ENCODE measurements around the gene TCF19.
"Not testable (repeated sequence)": the region's sequence is repeated elsewhere in the genome, so short reads cannot be mapped to it uniquely, and the experiment has no call there.

Gene TCF19

DNA sequence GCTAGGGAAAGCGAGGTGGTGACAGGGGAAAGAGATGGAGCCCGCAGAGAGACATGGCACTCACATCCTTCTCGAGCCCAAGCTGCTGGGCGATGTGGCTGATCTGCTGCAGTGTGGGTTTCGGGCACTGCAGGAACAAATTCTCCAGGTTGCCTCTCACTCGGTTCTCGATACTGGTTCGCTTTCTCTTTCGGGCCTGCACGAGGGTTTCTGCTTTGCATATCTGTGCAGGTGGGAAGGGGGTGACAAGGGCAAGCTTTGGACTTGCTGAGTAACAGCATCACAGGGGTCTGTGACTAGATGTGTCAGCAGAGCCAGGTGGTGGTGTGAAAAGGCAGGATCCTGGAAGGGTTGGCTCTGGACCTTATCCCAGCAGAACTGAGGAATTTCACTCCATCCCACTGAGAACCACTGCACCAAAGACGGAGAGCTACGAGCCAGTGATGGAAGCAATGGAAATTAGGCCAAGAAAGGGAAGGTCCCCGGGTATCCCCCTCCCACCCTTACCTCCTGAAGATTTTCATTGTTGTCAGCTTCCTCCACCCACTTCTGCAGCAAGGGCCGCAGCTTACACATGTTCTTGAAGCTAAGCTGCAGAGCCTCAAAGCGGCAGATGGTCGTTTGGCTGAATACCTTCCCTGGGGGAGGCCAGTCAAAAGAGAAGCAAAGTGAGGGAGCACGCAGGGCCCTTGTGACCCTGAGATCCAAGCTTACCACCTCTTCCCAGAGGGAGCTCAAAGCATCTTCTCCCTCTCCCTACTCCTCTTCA lies 6.9 kb downstream of the TCF19 start:
- peak overlapping the region; percentile 84 for H3K27ac Mint-ChIP-seq
- H3K4me3 Mint-ChIP-seq: peak overlapping the region; percentile 57
- ATAC-seq: peak; percentile 91
- H3K4me1 Mint-ChIP-seq: peaks cover 47% of the 10 kb centered on the region
- peaks cover 16% of the 10 kb centered on the region for H3K36me3 Mint-ChIP-seq
- H3K27me3 Mint-ChIP-seq, H3K9me3 Mint-ChIP-seq: not testable (repeated sequence)

DNA sequence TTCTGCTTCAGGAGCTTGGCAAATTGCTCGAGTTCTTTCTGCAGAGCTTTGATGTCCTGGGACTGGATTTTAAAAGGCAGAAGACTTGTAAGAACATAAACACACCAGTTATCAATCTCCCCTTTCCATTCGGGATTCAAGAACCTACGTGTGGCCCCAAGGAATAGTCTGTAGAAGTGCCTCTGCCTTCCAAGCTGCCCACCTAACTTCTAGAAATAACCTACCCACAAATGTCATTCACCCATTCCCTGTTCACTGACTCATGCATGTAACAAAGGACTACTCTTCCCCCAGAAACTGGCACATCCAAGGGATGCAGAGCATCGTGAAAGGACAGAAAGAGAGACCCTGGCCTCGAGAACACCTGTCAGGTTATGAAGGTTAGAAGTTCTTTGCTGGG lies 7.6 kb downstream of the TCF19 start:
- ATAC-seq: no peak
- peaks cover 47% of the 10 kb centered on the region for H3K4me1 Mint-ChIP-seq

DNA sequence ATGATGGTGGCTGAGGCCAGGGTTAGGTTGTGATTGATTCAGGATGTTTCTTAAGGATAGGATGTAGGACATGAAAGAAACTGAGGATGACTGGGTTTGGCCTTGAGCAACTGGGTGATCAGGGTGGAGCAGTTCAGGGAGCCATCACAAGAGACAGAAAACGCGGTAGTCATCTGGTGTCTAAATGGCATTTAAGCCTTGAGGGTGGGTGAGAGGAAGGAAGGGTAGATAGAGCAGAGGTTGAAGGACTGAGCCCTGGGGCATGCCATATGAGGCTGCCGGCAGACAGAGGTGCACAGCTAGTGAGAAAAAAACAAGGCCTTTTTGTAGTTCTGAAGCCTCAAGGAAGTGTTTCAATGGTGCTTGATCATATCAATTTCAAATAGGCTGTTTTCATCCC lies 10.2 kb downstream of the TCF19 start:
- Mint-ChIP-seq H3K9me3 (no peaks in the 10 kb centered on the region), H3K4me3 (no peak overlapping the region), H3K36me3 (no peaks in the 10 kb centered on the region), H3K27ac (no peak overlapping the region), H3K27me3 (no peaks in the 10 kb centered on the region), H3K4me1 (peaks cover 24% of the 10 kb centered on the region)
- ATAC-seq: no peak

More for the DNA sequence above, 7.6 kb downstream of the TCF19 start:
- Mint-ChIP-seq H3K36me3 (peaks cover 16% of the 10 kb centered on the region), H3K27ac (no peak overlapping the region), H3K4me3 (no peak overlapping the region), H3K27me3 (no peaks in the 10 kb centered on the region), H3K9me3 (no peaks in the 10 kb centered on the region)

DNA sequence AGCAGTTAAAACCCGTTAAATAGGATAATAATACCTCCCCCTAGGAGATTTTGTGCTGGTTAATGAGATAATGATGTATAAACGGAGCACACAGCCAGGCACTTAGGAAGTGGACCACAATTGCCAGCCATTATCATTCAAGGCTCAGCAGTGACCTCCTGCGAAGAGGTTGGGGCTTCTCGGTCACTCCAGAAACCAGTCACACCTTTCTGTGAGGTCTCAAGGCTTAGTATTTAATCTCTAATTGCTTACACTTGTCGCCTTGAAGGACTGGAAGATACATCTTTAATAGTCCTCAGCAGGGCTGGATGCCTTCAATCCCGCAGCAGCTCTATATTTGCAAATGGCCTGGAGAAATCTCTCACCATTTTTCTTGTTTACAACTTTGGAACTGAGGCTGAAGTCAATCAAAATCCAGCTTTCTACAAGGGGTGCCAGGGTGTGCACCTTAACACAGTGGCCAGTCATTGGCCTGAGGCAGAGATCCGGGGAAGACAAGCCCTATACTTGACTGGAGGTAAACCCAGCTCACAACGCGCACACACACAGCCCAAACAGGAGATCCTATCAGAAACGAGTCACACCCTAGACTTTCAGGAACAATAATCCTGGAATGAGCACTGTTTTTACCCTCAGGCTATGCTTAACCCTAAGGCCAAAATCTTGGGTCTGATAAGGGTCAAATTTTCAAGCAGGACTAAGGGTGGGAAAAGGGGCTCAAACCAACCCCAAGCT lies 10.9 kb downstream of the TCF19 start:
- Mint-ChIP-seq H3K27ac (no peak overlapping the region), H3K36me3 (no peaks in the 10 kb centered on the region), H3K27me3 (no peaks in the 10 kb centered on the region), H3K9me3 (no peaks in the 10 kb centered on the region), H3K4me3 (no peak overlapping the region), H3K4me1 (peaks cover 18% of the 10 kb centered on the region)
- no peak for ATAC-seq

DNA sequence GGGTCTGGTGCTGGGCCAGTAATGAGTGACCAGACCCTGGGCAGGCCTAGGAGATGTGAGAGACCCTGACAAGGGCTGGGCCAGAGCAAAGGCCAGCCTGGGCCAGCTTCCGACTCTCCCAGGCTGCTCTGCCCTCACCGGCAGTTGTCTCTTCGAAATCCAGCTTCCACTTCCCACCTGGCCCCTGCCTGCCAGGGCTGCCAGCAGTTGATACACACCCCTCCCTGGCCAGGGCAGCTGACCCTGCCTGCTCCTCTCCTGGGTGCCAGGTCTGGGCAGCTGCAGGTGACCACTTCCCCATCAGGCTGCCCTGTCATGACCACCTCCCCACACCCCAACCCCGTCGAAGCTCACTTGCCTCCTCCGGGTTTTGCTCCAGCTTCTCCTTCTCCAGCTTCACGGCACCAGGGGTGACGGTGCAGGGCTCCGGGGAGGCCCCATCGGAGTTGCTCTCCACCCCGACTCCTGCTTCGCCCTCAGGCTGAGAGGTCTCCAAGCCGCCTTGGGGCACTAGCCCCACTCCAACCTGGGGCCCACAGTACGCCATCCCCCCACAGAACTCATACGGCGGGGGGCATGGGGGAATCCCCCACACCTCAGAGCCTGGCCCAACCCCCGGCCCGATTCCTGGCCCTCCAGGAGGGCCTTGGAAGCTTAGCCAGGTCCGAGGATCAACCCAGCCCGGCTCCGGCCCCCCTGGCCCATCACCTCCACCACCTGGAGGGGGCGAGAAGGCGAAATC lies 11.6 kb downstream of the TCF19 start:
- not testable (repeated sequence) for H3K4me3 Mint-ChIP-seq, H3K27ac Mint-ChIP-seq, H3K9me3 Mint-ChIP-seq, H3K27me3 Mint-ChIP-seq, ATAC-seq, H3K36me3 Mint-ChIP-seq
- H3K4me1 Mint-ChIP-seq: peaks cover 11% of the 10 kb centered on the region

DNA sequence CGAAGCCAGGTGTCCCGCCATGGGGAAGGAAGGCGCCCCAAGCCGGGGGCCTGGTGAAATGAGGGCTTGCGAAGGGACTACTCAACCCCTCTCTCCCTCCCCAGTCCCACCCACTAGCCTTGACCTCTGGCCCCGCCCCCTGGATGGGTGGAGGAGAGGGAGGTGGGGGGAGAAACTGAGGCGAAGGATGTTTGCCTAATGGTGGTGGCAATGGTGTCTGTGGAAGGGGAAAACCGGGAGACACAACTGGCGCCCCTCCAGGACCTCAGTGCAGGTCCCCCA lies 12.2 kb downstream of the TCF19 start, which contains the start of gene POU5F1:
Gene POU5F1 (minus strand): TSS at position 83 of the 282 bp plus-strand sequence. CDS start 62 bp downstream, at position 21.
- H3K27me3 Mint-ChIP-seq: no peaks in the 10 kb centered on the region
- H3K4me1 Mint-ChIP-seq: peaks cover 6% of the 10 kb centered on the region
- H3K9me3 Mint-ChIP-seq: no peaks in the 10 kb centered on the region
- no peak within 1 kb of the TSS for H3K4me3 Mint-ChIP-seq
- no peak for ATAC-seq
- H3K36me3 Mint-ChIP-seq: no peaks in the 10 kb centered on the region
- H3K27ac Mint-ChIP-seq: no peak within 1 kb of the TSS

DNA sequence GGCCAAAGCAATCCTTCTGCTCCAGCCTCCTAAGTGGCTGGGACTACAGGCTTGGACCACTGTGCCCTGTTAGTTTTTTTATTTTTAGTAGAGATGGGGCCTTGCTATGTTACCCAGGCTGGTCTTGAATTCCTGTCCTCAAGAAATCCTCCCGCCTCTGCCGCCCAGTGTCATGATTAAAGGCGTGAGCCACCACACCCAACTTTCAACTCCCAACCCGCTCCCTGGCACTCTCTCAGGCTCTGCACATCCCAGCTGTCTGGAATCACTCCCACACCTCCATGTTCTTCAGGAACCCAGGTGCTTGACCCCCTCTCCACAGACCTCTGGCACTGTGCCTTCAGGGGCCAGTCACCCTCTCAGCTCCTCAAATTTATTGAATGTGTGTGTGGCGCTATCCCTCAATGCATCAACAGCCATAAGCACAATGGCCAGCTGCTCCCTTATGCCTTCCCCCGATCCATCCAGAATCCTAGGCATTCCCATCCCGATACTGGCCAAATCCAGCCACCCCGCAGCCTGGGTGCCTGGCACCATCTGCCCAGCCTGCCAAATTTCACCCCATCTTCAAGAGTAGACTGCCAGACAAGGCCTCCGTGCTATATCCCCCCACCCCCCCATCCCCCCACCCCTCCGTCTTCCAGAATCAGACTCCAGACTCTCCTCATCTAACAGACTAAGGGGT lies 12.7 kb downstream of the TCF19 start:
- H3K4me3 Mint-ChIP-seq: no peak overlapping the region
- H3K36me3 Mint-ChIP-seq: no peaks in the 10 kb centered on the region
- H3K27me3 Mint-ChIP-seq: no peaks in the 10 kb centered on the region
- H3K4me1 Mint-ChIP-seq: peaks cover under 1% of the 10 kb centered on the region
- H3K27ac Mint-ChIP-seq: no peak overlapping the region
- no peaks in the 10 kb centered on the region for H3K9me3 Mint-ChIP-seq
- ATAC-seq: no peak

DNA sequence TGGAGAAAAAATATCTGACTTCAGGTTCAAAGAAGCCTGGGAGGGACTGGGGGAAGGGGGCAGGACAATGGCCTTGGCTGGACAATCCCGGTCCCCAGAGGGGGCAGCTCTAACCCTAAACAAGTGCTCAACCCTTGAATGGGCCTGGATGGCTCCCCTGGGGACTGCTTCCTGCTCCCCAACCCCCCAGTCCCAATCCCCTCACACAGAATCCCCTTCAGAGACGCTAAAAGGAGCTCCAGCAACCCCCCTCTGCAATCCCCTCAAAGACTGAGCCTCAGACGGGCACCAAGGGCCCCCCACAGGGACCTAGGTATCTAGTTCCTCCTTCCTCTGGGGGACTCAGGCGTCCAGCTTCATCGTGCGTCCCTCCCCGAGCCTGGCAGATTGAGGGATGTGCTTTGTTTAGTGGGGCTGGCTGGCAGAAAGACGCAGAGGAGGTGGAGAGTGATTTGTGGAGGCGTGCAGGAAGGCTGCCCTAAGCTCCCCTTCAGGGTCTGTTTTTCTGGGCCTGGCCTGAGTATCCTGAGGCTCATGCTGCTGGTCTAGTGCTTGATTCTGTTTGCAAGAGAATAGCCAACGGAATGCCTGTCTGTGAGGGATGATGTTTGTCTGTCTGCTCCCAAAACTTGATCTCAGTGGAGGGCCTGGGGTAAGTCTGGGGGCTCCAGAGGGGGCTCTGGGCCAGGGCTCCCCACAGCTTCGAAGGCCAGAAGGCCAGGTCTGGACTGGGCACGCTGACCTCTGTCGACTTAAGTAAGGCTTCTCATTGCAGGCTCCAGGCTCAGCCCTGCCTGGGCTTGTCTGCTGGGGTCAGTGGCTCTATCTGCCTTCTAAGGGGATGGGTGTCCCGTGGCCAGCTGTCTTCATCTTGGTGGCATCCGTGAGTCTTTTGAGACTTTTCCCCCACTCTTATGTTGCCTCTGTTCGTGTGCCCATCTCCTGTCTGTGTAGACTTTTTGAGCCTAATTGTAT lies 13.8 kb downstream of the TCF19 start:
- Mint-ChIP-seq H3K36me3 (no peaks in the 10 kb centered on the region), H3K27me3 (no peaks in the 10 kb centered on the region), H3K27ac (no peak overlapping the region), H3K4me1 (no peaks in the 10 kb centered on the region), H3K9me3 (no peaks in the 10 kb centered on the region), H3K4me3 (no peak overlapping the region)
- ATAC-seq: no peak

DNA sequence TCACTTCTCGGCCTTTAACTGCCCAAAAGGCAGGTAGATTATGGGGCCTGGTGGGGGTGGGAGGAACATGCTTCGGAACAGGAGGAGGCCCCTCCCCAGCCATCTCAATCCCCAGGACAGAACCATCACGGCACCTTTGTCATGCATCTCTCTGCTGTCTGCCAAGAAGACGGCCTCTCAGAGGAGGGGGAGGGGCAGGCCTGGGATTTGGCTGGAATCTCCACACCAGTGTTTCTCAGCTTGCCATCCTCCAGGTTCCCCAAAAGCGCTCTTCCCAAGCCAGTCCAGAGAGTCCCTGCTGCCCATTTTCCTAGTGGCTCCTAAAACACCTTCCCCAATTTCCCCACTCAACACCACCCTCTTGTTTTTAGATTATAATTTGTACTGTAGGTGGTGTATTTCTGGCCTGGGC lies 14.6 kb downstream of the TCF19 start:
- no peaks in the 10 kb centered on the region for H3K27me3 Mint-ChIP-seq
- no peak overlapping the region for H3K4me3 Mint-ChIP-seq
- no peaks in the 10 kb centered on the region for H3K9me3 Mint-ChIP-seq
- H3K27ac Mint-ChIP-seq: no peak overlapping the region
- peaks cover under 1% of the 10 kb centered on the region for H3K4me1 Mint-ChIP-seq
- ATAC-seq: no peak
- no peaks in the 10 kb centered on the region for H3K36me3 Mint-ChIP-seq

DNA sequence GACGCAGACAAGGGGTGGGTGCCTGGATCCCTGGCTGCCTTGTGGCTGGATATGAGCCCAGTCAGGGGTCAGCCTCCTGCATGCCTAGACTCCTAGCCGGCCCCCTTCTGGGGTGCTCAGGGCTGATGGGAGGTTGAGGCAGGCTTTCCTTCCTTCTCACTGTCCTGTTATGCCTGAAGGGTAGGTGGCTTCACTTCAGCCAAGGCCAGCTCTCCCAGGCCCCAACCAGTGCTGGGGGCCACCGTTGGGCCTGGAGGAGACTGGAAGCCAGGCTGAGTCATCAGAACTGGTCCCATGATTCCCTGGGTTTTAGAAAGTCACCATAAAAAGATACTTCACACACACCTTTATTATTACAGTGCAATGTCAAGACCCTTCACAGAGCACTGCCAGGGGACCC lies 15.0 kb downstream of the TCF19 start:
- Mint-ChIP-seq H3K27ac (no peak overlapping the region), H3K9me3 (no peaks in the 10 kb centered on the region), H3K4me3 (no peak overlapping the region), H3K36me3 (no peaks in the 10 kb centered on the region), H3K27me3 (no peaks in the 10 kb centered on the region), H3K4me1 (peaks cover 5% of the 10 kb centered on the region)
- no peak for ATAC-seq

DNA sequence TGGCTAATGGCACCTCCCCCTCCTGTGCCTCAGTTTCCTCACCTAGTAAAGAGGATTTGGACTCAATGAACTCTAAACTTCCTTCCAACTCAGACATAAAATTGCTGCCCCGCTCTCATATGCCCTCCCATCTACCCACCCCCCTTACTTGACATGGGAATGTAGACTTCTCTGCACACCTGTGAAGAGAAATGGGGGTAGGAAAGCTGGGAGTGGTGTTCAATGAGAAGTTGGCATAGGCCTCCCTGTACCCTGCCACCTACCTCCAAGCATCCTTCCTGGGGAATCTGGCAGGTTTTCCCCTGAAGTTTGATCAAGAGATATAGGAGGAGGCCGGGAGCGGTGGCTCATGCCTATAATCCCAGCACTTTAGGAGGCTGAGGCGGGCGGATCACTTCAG lies 16.0 kb downstream of the TCF19 start:
- Mint-ChIP-seq H3K4me1 (peaks cover 14% of the 10 kb centered on the region), H3K9me3 (no peaks in the 10 kb centered on the region), H3K36me3 (no peaks in the 10 kb centered on the region), H3K27ac (no peak overlapping the region), H3K27me3 (no peaks in the 10 kb centered on the region), H3K4me3 (no peak overlapping the region)
- ATAC-seq: no peak

DNA sequence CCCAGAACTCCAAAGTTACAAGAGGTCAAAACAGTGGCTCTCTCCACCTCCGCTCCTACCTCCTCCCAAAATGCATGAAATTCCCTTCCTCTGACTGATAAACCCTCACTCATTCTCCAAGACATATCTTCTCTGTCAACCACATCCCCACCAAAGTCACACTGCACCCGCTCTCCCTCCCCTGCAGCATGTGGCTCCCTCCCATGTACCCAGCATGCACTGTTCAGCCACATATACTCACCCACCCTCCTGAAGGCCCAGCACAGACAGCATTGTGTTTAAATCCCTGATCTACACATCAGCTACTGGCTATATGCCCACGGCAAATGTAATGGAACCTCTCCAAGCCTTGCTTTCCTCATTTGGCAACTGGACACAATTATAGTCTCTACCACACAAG lies 17.6 kb downstream of the TCF19 start:
- Mint-ChIP-seq H3K27me3 (no peaks in the 10 kb centered on the region), H3K4me1 (peaks cover 22% of the 10 kb centered on the region), H3K36me3 (no peaks in the 10 kb centered on the region), H3K4me3 (no peak overlapping the region), H3K27ac (no peak overlapping the region), H3K9me3 (no peaks in the 10 kb centered on the region)
- ATAC-seq: no peak

DNA sequence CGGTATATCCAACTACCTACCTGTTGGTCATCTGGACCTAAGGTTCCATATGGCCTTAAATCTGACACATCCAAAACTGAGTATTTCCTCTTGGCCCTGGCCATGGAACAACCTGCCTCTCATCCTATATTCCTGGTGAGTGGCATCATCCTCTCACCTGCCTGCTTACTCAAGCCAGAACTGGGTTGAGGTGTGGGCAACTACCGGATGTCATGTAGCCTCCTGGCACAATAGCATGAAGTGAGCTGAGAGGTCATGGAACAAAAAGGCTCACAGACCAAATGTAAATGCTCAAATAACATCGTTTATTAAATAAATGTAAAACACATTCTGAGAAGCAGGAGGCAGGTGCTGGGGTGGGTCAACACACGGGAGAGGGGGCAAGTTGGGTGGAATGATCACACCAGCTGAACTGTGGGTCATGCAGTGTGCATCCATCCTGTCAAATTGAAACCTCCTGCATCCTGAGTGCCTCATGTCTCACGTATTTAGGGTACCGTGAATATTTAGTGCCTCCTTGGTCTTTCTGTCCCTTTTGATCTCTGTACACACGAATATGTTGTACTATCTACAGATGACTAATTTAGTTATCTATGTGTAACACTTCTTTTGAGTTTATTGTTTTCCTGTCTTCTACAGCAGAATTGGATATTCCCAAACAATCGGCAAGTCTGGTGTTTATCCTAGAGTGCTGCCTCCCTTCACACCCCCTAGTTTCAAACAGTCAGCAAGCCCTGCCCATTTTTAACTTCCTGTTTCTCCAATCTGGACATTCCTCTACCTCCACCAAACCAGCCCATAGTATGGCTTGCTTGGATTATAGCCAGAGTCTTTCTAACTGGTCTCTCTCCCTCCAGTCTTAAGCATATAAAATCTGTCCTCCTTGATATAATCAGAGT lies 20.0 kb downstream of the TCF19 start:
- H3K4me1 Mint-ChIP-seq: peaks cover 22% of the 10 kb centered on the region
- no peaks in the 10 kb centered on the region for H3K9me3 Mint-ChIP-seq
- peak; percentile 62 for ATAC-seq
- no peaks in the 10 kb centered on the region for H3K27me3 Mint-ChIP-seq
- H3K36me3 Mint-ChIP-seq: no peaks in the 10 kb centered on the region
- H3K4me3 Mint-ChIP-seq: no peak overlapping the region
- H3K27ac Mint-ChIP-seq: peak overlapping the region; percentile 7

DNA sequence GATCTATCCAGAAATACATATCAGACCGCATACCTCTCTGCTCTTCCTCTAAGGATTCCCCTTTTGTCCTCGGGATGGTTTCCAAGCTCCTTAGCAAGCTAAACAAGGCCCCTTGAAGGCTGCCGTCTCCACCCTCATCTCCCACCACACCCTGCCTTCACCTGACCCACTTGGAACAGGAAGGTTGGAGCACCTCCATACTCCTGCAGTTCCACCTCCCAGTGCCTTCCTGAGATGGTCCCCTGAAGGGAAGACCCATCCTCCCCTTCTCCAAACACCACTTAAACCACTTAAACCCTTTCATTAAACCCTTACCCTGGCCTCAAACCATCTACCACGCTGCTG lies 20.6 kb downstream of the TCF19 start:
- H3K36me3 Mint-ChIP-seq: no peaks in the 10 kb centered on the region
- H3K27me3 Mint-ChIP-seq: no peaks in the 10 kb centered on the region
- H3K27ac Mint-ChIP-seq: peak overlapping the region; percentile 7
- peaks cover 22% of the 10 kb centered on the region for H3K4me1 Mint-ChIP-seq
- no peaks in the 10 kb centered on the region for H3K9me3 Mint-ChIP-seq
- no peak for ATAC-seq
- no peak overlapping the region for H3K4me3 Mint-ChIP-seq

Measured in stimulated activated memory B cell treated with anti-CD40 and anti-IgM and Interleukin-4, amounts not matched to agents 10 μg/mL and 1 μg/mL and 100 μg/mL, for 72 hours (primary cell).